GM10266 (cell line): ENCODE data around the gene LRRC36.

ENCODE experiments used
- DNase-seq: peaks from one replicate; pipeline ENCODE4 v3.0.0; 2012; ENCODE audit errors: extremely low spot score
- CTCF ChIP-seq: IDR thresholded peaks from 2 replicates; pipeline ENCODE4 v1.5.1; 2012; ENCODE audit warnings: mild to moderate bottlenecking, low read depth; ENCODE audit not compliant: control insufficient read depth, insufficient read depth; ENCODE audit errors: missing control alignments

The LRRC36 gene

DNA sequence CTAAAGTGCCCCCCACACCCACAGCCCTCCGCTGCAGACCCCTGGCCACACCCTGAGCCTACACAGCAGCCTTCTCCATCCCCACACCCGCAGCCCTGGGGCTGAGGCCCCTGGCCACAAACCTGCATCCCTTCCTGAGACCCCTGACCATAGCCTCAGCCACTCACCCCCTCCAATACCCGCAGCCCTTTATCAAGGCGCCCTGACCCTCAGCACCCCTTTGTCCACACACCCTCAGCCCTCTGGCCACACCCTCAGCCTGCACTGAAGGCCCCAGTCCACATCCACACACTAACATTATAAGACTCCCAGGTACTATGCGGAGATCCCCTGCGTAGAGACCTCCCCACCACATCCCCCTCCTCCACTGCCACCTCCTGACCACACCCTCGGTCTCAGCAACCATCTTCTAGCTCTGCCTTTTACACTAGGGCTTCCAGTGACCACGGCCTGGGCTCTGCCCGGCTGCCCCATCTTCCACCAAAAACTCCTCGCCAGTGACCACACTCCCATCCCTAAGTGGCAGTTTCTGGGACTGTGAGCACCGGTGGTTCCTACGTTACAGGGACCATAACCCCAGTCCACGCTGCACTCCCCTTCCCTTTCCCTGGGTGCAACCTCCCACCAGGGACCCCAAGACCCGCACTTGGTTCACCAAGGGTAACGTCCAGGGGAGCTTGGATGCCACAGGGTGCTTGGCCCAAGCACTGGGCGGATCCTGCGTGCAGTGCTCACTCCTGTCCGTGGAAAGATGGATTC lies 65.9 kb downstream of the LRRC36 start:
- no peak for TF ChIP-seq CTCF
- no peak for DNase-seq

DNA sequence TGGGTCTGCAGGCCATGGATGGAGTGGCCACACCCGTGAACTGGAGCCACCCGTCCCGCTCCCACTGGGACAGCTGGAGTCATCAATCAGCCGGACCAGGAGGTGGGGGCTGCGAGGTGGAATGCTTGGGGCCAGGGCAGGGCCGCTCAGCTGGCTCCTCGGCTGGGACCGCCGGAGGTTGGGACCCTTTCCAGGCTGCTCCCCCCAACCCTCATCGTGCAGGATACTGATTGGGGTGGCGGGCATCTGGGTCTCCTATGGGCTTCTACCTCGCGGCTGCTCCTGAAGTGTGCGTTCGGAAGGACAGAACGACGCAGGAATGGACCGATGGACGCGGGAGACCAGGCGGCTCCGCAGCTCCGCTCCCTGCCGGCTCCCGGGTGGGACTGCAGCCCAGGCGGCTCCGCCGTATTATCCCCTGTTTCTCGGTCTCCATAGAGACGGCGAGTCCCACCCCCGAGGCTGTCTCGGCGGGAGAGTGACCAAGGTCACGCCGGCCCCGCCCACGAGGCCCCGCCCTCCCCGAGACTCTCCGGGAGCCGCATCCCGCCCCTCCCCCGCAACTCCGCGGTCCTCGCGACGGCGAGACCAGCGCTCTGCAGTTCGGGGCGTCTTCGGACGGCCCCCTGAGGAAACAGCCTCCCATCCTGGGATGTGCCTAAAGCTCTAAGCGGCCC lies 66.6 kb downstream of the LRRC36 start, which contains the start of gene TPPP3:
Gene TPPP3, minus strand, starts transcription at position 388 of the 677 bp plus-strand sequence. CDS start 2,387 bp downstream, outside the sequence.
- peak; percentile 76 for DNase-seq
- peak; percentile 20 for TF ChIP-seq CTCF

- TF ChIP-seq CTCF, result no peak
- no peak for DNase-seq
Measured at GRCh38 chr16:67393788-67394154, 67.2 kb downstream of the LRRC36 start.

GRCh38 chr16:67394155-67395104 lies 67.8 kb downstream of the LRRC36 start:
- TF ChIP-seq CTCF, result no peak
- no peak for DNase-seq

GRCh38 chr16:67395105-67395457 lies 68.5 kb downstream of the LRRC36 start:
- no peak for DNase-seq
- TF ChIP-seq CTCF, result no peak

GRCh38 chr16:67395458-67396158 lies 69.0 kb downstream of the LRRC36 start:
- no peak for TF ChIP-seq CTCF
- no peak for DNase-seq
